GM06990 (cell line): ENCODE data around the gene MCTP1.

Source experiments
- DNase-seq: peaks from one replicate; pipeline ENCODE4 v3.0.0-alpha.2; 2011; ENCODE audit not compliant: insufficient read length; ENCODE audit errors: extremely low read depth
- H3K27me3 ChIP-seq: replicated peaks from 2 replicates; pipeline ENCODE4 v1.6.0; 2011; ENCODE audit warnings: low read length; ENCODE audit not compliant: control insufficient read depth, insufficient read depth
- H3K36me3 ChIP-seq: 2 replicates; pipeline ENCODE4 v1.5.1; 2011; ENCODE audit warnings: low read length; ENCODE audit not compliant: control insufficient read depth, insufficient read depth
- H3K4me3 ChIP-seq: replicated peaks from 2 replicates; pipeline ENCODE4 v1.5.1; 2011; ENCODE audit warnings: low read depth, mild to moderate bottlenecking, control low read depth, low read length
- TF ChIP-seq, protein P1 (sequence below): IDR thresholded peaks from 2 replicates; pipeline ENCODE4 v1.5.1; 2011; ENCODE audit warnings: low read length, control low read depth, mild to moderate bottlenecking, inconsistent platforms; ENCODE audit not compliant: insufficient read depth, poor library complexity, severe bottlenecking

MCTP1 gene

DNA sequence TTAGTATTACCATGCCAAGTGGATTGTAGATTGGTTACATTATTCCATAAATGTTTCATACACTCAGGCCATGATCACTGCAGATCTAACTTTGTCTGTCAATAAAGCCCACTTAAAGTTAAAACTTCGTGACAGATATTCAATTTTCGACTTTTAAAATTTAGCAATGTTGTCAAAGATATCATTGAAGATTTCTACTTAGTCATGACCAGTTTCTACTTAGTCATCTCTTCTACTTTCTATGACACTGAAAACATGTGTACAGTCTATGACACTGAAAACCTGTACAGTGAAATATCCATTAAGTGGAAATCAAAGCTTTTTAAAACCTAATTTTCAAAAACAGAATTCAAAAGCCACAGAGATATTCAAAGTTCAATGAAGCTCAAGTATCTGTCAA lies 258.2 kb downstream of the MCTP1 start:
- Histone ChIP-seq H3K36me3 (no peaks in the 10 kb centered on the region), H3K27me3 (no peaks in the 10 kb centered on the region), H3K4me3 (no peak overlapping the region)
- TF ChIP-seq, protein P1, sequence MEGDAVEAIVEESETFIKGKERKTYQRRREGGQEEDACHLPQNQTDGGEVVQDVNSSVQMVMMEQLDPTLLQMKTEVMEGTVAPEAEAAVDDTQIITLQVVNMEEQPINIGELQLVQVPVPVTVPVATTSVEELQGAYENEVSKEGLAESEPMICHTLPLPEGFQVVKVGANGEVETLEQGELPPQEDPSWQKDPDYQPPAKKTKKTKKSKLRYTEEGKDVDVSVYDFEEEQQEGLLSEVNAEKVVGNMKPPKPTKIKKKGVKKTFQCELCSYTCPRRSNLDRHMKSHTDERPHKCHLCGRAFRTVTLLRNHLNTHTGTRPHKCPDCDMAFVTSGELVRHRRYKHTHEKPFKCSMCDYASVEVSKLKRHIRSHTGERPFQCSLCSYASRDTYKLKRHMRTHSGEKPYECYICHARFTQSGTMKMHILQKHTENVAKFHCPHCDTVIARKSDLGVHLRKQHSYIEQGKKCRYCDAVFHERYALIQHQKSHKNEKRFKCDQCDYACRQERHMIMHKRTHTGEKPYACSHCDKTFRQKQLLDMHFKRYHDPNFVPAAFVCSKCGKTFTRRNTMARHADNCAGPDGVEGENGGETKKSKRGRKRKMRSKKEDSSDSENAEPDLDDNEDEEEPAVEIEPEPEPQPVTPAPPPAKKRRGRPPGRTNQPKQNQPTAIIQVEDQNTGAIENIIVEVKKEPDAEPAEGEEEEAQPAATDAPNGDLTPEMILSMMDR = no peak
- DNase-seq = no peak

DNA sequence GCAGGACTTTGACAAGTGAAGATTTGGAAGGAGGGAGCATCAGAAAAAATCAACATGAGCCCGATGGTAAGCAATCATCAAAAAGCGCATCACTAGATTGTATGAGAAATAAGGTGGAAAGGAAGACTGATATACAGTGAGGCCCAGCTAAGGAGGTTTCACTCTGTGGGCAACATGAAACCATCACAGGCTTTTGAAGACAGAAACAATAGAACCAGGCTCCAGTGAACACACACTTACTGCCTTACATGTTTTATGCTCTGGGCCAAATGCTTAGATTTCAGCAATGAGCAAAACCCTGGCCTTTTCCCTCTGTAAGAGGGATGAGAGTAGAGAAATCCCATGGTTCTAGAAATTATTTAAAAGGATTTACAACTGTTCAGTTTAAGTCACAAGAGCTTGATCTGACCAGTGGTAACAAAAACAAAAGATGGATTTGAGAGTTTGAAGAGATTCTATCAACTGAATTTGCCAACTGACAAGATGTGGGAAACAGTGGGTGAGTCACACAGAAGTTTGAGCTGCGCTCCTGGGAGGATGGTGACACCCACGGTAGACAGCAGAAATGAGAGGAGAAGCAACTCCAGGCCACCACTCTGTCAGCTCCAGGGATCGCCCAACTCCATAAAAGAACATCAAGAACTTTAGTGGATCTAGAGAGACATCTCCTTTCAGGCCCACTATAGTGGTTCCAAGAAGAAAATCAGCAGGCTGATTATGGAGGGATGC lies 261.8 kb downstream of the MCTP1 start:
- Histone ChIP-seq H3K36me3 (no peaks in the 10 kb centered on the region), H3K27me3 (no peaks in the 10 kb centered on the region), H3K4me3 (no peak overlapping the region)
- no peak for DNase-seq
- TF ChIP-seq, protein P1 = no peak

DNA sequence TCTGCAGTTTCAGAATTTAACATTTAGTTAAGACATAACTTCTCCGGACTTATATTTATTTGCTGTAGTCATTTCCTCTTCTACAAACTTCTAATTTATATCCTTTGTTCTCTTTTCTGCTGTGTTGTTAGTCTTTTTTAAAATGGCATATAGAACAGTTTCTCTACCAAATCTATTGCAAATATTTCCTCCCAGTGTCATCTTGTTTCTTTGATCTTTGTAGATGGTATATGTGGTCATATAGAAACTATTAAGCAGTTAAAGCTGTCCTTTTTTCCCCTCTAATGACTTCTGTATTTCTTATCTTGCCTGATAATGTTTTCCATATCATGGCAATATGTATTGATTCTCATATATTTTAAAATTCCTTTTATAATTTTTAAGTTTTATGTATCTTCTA lies 264.5 kb downstream of the MCTP1 start:
- no peak for DNase-seq
- Histone ChIP-seq H3K4me3 (no peak overlapping the region), H3K27me3 (no peaks in the 10 kb centered on the region), H3K36me3 (no peaks in the 10 kb centered on the region)
- TF ChIP-seq, protein P1 = no peak

DNA sequence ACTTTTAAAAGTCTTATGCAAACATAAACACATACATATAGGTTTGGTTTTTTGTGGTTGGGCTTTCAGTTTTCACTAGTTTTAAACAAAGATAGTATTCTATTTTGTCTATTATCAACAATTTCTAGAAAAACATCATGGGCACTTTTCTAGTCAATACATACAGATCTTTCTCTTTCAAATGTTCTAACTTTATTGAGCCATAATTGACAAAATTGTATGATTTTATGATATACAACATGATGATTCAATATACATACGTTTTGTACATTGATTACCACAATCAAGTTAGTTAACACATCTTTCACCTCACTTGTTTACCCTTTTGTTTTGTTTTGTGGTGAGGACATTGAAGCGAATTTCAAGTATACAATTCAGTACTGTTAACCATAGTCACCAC lies 265.9 kb downstream of the MCTP1 start:
- Histone ChIP-seq H3K27me3 (no peaks in the 10 kb centered on the region), H3K4me3 (no peak overlapping the region), H3K36me3 (no peaks in the 10 kb centered on the region)
- no peak for DNase-seq
- TF ChIP-seq, protein P1 = no peak

DNA sequence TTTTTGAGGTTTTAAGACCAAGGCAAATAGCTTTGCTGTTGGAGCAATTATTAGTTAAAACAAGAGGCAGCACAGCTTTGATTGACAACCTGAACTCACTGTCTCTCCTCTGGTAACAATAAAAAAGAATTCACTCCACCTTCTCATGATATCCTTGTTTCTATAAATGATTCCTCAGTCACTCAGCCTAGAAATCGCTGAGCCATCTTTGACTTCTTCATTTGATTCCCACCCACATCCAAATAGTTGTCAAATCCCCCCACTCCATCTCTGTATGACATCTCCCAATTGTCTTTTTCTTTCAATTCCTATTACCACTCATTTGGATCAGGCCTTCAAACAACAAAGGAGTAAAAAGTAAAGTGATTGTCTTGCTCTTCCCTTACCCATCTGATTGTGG lies 266.4 kb downstream of the MCTP1 start:
- TF ChIP-seq, protein P1 = no peak
- Histone ChIP-seq H3K36me3 (no peaks in the 10 kb centered on the region), H3K27me3 (no peaks in the 10 kb centered on the region), H3K4me3 (no peak overlapping the region)
- DNase-seq = no peak

DNA sequence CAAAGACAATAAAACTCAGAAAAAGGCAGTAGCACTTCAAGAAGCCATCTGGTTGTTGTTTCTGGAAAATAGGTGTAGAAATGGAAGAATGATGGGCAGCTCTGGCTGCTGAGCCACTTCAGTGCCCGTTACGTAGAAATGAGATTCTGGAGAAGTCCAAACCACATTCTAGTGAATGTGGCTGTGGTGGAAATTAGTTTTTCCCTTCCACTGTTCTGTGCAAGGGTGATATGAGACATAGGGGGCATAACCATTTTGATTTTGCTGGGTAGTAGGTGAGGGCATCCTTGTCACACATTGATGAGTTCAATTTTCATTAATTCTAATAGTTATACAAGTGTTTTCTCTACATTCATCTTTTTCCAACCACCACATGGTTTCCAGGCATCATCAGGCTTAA lies 275.1 kb downstream of the MCTP1 start:
- no peaks in the 10 kb centered on the region for H3K36me3 ChIP-seq
- no peak overlapping the region for H3K4me3 ChIP-seq
- no peaks in the 10 kb centered on the region for H3K27me3 ChIP-seq
- no peak for DNase-seq
- TF ChIP-seq, protein P1 = no peak
